SK-N-SH treated with all-trans-retinoic acid at 6 μM for 48 hours (cell line): ENCODE results near the gene ST6GALNAC3.

Experiments used
- ATAC-seq: fragments of 200-7000 bp; cut with Tn5 transposase; 3 replicates; pipeline ENCODE4 v1.9.1; 2020; ENCODE audit warnings: mild to moderate bottlenecking, moderate library complexity
- ARNTL ChIP-seq: fragments of 450-650 bp; formaldehyde crosslinking; IDR thresholded peaks from 2 replicates; pipeline ENCODE4 v1.5.0; 2020; ENCODE audit warnings: low read depth, mild to moderate bottlenecking, moderate library complexity, borderline replicate concordance
- BACH2 ChIP-seq: fragments of 250-450 bp; sonication (Bioruptor Pico); IDR thresholded peaks from 2 replicates; pipeline ENCODE4 v1.9.0; 2021; ENCODE audit warnings: mild to moderate bottlenecking, borderline replicate concordance
- CSDC2 ChIP-seq: fragments of 250-450 bp; sonication (Bioruptor Pico); IDR thresholded peaks from 2 replicates; pipeline ENCODE4 v1.5.0; 2020; ENCODE audit warnings: mild to moderate bottlenecking, moderate library complexity
- ESRRG ChIP-seq: fragments of 250-450 bp; sonication (Bioruptor Pico); IDR thresholded peaks from 2 replicates; pipeline ENCODE4 v1.6.1; 2021; ENCODE audit warnings: mild to moderate bottlenecking
- GLIS3 ChIP-seq: fragments of 250-450 bp; sonication (Bioruptor Pico); IDR thresholded peaks from 2 replicates; pipeline ENCODE4 v1.5.0; 2020; ENCODE audit warnings: mild to moderate bottlenecking, moderate library complexity
- ISL1 ChIP-seq: fragments of 250-450 bp; sonication (Bioruptor Pico); IDR thresholded peaks from 2 replicates; pipeline ENCODE4 v2.1.2; 2022; ENCODE audit warnings: mild to moderate bottlenecking, moderate library complexity
- OSR1 ChIP-seq: fragments of 250-450 bp; sonication (Bioruptor Pico); IDR thresholded peaks from 2 replicates; pipeline ENCODE4 v1.8.0; 2022; ENCODE audit warnings: moderate library complexity, mild to moderate bottlenecking, inconsistent platforms
- RARB ChIP-seq: fragments of 250-450 bp; sonication (Bioruptor Pico); IDR thresholded peaks from 2 replicates; pipeline ENCODE4 v1.8.0; 2021; ENCODE audit warnings: mild to moderate bottlenecking, moderate library complexity
- SNAI2 ChIP-seq: fragments of 250-450 bp; sonication (Bioruptor Pico); IDR thresholded peaks from 2 replicates; pipeline ENCODE4 v1.5.0; 2020; ENCODE audit warnings: mild to moderate bottlenecking, moderate library complexity
- TOX ChIP-seq: fragments of 250-450 bp; sonication (Bioruptor Pico); IDR thresholded peaks from 2 replicates; pipeline ENCODE4 v1.8.0; 2021; ENCODE audit warnings: mild to moderate bottlenecking, moderate library complexity, borderline replicate concordance
- ZC3H10 ChIP-seq: fragments of 250-450 bp; sonication (Bioruptor Pico); IDR thresholded peaks from 2 replicates; pipeline ENCODE4 v1.5.1; 2021; ENCODE audit warnings: mild to moderate bottlenecking, moderate library complexity
- ZFP3 ChIP-seq: fragments of 250-450 bp; sonication (Bioruptor Pico); IDR thresholded peaks from 2 replicates; pipeline ENCODE4 v1.5.0; 2020; ENCODE audit warnings: mild to moderate bottlenecking, moderate library complexity
- ZFP30 ChIP-seq: fragments of 450-650 bp; formaldehyde crosslinking; IDR thresholded peaks from 2 replicates; pipeline ENCODE4 v1.5.0; 2022; ENCODE audit warnings: mild to moderate bottlenecking, moderate library complexity
- ZNF565 ChIP-seq: fragments of 450-650 bp; formaldehyde crosslinking; conservative IDR thresholded peaks from 2 replicates; pipeline ENCODE4 v1.5.0; 2020; ENCODE audit warnings: low read depth, mild to moderate bottlenecking, moderate library complexity
- ZNF70 ChIP-seq: fragments of 450-650 bp; formaldehyde crosslinking; IDR thresholded peaks from 2 replicates; pipeline ENCODE4 v1.5.0; 2020; ENCODE audit warnings: mild to moderate bottlenecking, moderate library complexity
- ZNF8 ChIP-seq: fragments of 450-650 bp; formaldehyde crosslinking; IDR thresholded peaks from 2 replicates; pipeline ENCODE4 v1.5.0; 2020; ENCODE audit warnings: mild to moderate bottlenecking, moderate library complexity
- TF ChIP-seq, protein P1 (sequence below): fragments of 250-450 bp; sonication (Bioruptor Pico); IDR thresholded peaks from 2 replicates; pipeline ENCODE4 v1.5.0; 2020; ENCODE audit warnings: mild to moderate bottlenecking, moderate library complexity
- TF ChIP-seq, protein P2 (sequence below): fragments of 250-450 bp; sonication (Bioruptor Pico); IDR thresholded peaks from 2 replicates; pipeline ENCODE4 v1.8.0; 2021; ENCODE audit warnings: low read depth, mild to moderate bottlenecking, moderate library complexity, borderline replicate concordance
- TF ChIP-seq, protein P3 (sequence below): fragments of 250-450 bp; sonication (Bioruptor Pico); IDR thresholded peaks from 2 replicates; pipeline ENCODE4 v1.5.1; 2021; ENCODE audit warnings: mild to moderate bottlenecking, moderate library complexity
- TF ChIP-seq, protein P4 (sequence below): fragments of 250-450 bp; sonication (Bioruptor Pico); IDR thresholded peaks from 2 replicates; pipeline ENCODE4 v1.5.1; 2020; ENCODE audit warnings: low read depth, mild to moderate bottlenecking, moderate library complexity
- TF ChIP-seq, protein P5 (sequence below): fragments of 250-450 bp; sonication (Bioruptor Pico); IDR thresholded peaks from 2 replicates; pipeline ENCODE4 v1.8.0; 2020; ENCODE audit warnings: mild to moderate bottlenecking, moderate library complexity, borderline replicate concordance

Gene ST6GALNAC3

DNA sequence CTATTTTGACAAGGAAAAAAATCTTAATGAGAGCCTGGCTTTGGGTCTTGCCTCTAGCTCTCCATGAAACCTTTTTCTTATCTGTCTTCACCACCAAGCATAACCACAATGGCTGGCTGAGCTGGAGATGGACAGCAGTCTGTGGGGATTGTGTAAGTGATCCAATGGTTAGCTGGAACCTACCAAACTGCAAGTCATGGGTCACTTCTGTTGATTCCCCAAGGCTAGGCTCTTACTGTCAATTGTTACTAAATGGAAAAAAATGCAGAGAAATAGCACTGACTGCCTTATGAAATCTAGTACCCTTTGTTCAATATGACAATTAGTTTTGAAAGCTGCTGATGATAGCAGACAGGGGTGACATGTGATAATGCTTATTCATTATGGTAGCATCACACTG, 359.0 kb downstream of the ST6GALNAC3 start (continued):
- TF ChIP-seq, protein P1, sequence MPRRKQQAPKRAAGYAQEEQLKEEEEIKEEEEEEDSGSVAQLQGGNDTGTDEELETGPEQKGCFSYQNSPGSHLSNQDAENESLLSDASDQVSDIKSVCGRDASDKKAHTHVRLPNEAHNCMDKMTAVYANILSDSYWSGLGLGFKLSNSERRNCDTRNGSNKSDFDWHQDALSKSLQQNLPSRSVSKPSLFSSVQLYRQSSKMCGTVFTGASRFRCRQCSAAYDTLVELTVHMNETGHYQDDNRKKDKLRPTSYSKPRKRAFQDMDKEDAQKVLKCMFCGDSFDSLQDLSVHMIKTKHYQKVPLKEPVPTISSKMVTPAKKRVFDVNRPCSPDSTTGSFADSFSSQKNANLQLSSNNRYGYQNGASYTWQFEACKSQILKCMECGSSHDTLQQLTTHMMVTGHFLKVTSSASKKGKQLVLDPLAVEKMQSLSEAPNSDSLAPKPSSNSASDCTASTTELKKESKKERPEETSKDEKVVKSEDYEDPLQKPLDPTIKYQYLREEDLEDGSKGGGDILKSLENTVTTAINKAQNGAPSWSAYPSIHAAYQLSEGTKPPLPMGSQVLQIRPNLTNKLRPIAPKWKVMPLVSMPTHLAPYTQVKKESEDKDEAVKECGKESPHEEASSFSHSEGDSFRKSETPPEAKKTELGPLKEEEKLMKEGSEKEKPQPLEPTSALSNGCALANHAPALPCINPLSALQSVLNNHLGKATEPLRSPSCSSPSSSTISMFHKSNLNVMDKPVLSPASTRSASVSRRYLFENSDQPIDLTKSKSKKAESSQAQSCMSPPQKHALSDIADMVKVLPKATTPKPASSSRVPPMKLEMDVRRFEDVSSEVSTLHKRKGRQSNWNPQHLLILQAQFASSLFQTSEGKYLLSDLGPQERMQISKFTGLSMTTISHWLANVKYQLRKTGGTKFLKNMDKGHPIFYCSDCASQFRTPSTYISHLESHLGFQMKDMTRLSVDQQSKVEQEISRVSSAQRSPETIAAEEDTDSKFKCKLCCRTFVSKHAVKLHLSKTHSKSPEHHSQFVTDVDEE (CRISPR knock-in tag) = no peak
- TF ChIP-seq, protein P2, sequence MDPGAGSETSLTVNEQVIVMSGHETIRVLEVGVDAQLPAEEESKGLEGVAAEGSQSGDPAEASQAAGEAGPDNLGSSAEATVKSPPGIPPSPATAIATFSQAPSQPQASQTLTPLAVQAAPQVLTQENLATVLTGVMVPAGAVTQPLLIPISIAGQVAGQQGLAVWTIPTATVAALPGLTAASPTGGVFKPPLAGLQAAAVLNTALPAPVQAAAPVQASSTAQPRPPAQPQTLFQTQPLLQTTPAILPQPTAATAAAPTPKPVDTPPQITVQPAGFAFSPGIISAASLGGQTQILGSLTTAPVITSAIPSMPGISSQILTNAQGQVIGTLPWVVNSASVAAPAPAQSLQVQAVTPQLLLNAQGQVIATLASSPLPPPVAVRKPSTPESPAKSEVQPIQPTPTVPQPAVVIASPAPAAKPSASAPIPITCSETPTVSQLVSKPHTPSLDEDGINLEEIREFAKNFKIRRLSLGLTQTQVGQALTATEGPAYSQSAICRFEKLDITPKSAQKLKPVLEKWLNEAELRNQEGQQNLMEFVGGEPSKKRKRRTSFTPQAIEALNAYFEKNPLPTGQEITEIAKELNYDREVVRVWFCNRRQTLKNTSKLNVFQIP (CRISPR knock-in tag) = no peak
- TF ChIP-seq ZFP30 (CRISPR knock-in tag) (no peak), ZNF8 (CRISPR knock-in tag) (no peak), ZNF565 (CRISPR knock-in tag) (no peak), SNAI2 (no peak), ESRRG (CRISPR knock-in tag) (no peak), ZFP3 (no peak), CSDC2 (CRISPR knock-in tag) (no peak), OSR1 (CRISPR knock-in tag) (no peak)

DNA sequence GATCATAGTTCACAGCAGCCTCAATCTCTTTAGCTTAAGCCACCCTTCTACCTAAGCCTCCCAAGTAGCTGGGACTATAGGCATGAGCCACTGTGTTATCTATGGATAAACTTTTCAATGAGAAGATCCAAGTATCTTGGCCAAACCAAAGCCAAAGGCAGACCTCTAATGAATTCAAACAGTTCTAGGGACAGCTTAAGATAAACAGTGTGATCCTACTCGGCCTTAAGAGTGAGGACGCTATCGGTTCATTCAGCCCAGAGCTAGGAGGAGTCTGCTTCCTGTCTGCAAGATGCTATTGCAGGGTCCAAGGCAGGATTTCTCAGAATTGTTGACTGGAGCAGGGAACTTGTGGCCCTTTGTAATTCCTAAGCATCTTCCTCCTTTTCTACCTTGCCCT, 368.7 kb downstream of the ST6GALNAC3 start:
- no peak for ATAC-seq
- TF ChIP-seq ZFP30 (CRISPR knock-in tag) (no peak), ESRRG (CRISPR knock-in tag) (no peak), SNAI2 (no peak), ZFP3 (no peak)
- TF ChIP-seq, protein P1 (CRISPR knock-in tag) = no peak

DNA sequence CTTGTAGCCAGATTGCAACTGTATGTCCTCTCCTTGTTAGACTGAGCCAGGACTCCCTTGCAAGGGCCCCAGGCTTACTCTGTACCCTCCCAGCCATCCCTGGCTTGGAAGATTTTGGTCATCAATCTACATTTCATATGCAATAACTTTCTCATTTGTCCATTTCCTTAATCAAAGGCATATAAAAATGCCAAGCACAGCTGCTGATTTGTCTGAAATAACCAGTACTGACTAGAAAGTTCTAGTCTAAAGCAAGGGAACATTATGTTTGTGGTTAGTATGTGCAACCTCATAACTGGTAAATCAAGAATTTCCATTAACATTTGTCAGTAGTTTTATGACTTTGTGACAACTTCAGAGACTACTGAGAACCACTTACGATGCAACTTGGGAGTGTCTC, 370.2 kb downstream of the ST6GALNAC3 start:
- ATAC-seq = no peak
- no peak for TF ChIP-seq TOX (CRISPR knock-in tag)
- TF ChIP-seq ZNF8 (CRISPR knock-in tag) = no peak
- TF ChIP-seq, protein P1 (CRISPR knock-in tag) = no peak
- no peak for TF ChIP-seq ZFP30 (CRISPR knock-in tag)
- no peak for TF ChIP-seq RARB
- no peak for TF ChIP-seq CSDC2 (CRISPR knock-in tag)
- TF ChIP-seq ZC3H10 = no peak
- TF ChIP-seq, protein P3, sequence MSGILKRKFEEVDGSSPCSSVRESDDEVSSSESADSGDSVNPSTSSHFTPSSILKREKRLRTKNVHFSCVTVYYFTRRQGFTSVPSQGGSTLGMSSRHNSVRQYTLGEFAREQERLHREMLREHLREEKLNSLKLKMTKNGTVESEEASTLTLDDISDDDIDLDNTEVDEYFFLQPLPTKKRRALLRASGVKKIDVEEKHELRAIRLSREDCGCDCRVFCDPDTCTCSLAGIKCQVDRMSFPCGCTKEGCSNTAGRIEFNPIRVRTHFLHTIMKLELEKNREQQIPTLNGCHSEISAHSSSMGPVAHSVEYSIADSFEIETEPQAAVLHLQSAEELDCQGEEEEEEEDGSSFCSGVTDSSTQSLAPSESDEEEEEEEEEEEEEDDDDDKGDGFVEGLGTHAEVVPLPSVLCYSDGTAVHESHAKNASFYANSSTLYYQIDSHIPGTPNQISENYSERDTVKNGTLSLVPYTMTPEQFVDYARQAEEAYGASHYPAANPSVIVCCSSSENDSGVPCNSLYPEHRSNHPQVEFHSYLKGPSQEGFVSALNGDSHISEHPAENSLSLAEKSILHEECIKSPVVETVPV (CRISPR knock-in tag) = no peak
- TF ChIP-seq ZNF70 (CRISPR knock-in tag) = no peak
- no peak for TF ChIP-seq SNAI2
- TF ChIP-seq OSR1 (CRISPR knock-in tag) = no peak
- TF ChIP-seq ISL1 (CRISPR knock-in tag) = no peak
- TF ChIP-seq GLIS3 (CRISPR knock-in tag) = no peak
- TF ChIP-seq ARNTL (CRISPR knock-in tag) = no peak
- TF ChIP-seq ZNF565 (CRISPR knock-in tag) = no peak
- TF ChIP-seq, protein P4, sequence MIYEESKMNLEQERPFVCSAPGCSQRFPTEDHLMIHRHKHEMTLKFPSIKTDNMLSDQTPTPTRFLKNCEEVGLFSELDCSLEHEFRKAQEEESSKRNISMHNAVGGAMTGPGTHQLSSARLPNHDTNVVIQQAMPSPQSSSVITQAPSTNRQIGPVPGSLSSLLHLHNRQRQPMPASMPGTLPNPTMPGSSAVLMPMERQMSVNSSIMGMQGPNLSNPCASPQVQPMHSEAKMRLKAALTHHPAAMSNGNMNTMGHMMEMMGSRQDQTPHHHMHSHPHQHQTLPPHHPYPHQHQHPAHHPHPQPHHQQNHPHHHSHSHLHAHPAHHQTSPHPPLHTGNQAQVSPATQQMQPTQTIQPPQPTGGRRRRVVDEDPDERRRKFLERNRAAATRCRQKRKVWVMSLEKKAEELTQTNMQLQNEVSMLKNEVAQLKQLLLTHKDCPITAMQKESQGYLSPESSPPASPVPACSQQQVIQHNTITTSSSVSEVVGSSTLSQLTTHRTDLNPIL (CRISPR knock-in tag) = no peak
- TF ChIP-seq ZFP3 = no peak
- TF ChIP-seq, protein P5, sequence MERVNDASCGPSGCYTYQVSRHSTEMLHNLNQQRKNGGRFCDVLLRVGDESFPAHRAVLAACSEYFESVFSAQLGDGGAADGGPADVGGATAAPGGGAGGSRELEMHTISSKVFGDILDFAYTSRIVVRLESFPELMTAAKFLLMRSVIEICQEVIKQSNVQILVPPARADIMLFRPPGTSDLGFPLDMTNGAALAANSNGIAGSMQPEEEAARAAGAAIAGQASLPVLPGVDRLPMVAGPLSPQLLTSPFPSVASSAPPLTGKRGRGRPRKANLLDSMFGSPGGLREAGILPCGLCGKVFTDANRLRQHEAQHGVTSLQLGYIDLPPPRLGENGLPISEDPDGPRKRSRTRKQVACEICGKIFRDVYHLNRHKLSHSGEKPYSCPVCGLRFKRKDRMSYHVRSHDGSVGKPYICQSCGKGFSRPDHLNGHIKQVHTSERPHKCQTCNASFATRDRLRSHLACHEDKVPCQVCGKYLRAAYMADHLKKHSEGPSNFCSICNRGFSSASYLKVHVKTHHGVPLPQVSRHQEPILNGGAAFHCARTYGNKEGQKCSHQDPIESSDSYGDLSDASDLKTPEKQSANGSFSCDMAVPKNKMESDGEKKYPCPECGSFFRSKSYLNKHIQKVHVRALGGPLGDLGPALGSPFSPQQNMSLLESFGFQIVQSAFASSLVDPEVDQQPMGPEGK (CRISPR knock-in tag) = no peak
- TF ChIP-seq BACH2 (CRISPR knock-in tag) = no peak
